ENCODE data around the gene ADAMTS17.

DNA sequence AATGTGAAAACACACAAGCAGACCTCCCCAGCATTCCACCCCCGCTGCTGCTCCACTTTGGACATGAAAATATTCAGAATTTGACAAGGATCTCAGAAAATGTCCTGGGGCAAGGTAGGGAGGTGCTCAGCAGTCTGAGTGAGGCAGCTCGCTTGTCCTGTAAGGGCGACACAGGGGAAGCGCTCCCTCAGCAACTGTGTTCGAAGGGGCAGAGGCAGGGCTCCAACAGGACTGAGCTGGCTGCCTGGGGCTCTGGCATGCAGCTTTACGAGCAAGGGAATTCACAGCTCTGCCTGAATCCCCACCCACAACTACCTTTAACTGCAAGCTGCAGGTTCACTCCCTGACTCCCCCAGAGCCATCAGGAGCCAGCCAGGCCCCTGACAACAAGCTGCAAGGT, 321.6 kb downstream of the ADAMTS17 start:
- no peak for TF ChIP-seq CTCF (IDR thresholded peaks at IDR 0.05)
- no peak for TF ChIP-seq POLR2A (IDR thresholded peaks at IDR 0.05)
- TF ChIP-seq POLR2AphosphoS5 (IDR thresholded peaks at IDR 0.05), result no peak
